Ammon's horn (tissue), 1 donor: ENCODE measurements around the gene PLA2G15.
A peak's percentile ranks its signal among the peaks of the same experiment; 100 is the strongest.

ENCODE experiments used
- DNase-seq: peaks from one replicate; pipeline ENCODE4 v3.0.0-alpha.2; 2016; ENCODE audit warnings: low spot score

Gene PLA2G15

GRCh38 chr16:68298907-68299561 lies 53.9 kb downstream of the PLA2G15 start:
- peak; percentile 47 for DNase-seq

- DNase-seq: no peak
These were observed 54.6 kb downstream of the PLA2G15 start for GRCh38 chr16:68299571-68300453.

GRCh38 chr16:68300734-68301459 lies 55.7 kb downstream of the PLA2G15 start:
- DNase-seq: no peak

- no peak for DNase-seq
These were observed 61.5 kb downstream of the PLA2G15 start for GRCh38 chr16:68306633-68307032.

GRCh38 chr16:68309799-68310198 lies 64.6 kb downstream of the PLA2G15 start:
- DNase-seq: no peak

GRCh38 chr16:68310437-68310773 lies 65.2 kb downstream of the PLA2G15 start:
- no peak for DNase-seq
